Fibroblast of skin of left biceps (primary cell): ENCODE data around the gene TEC.
A peak's percentile ranks its signal among the peaks of the same experiment; 100 is the strongest.

Source experiments
- DNase-seq, 2 experiments: peaks; one replicate each; pipeline ENCODE4 v3.0.0-alpha.2; 2013; ENCODE audit warnings: low read depth in 2 of 2

The TEC gene

DNA sequence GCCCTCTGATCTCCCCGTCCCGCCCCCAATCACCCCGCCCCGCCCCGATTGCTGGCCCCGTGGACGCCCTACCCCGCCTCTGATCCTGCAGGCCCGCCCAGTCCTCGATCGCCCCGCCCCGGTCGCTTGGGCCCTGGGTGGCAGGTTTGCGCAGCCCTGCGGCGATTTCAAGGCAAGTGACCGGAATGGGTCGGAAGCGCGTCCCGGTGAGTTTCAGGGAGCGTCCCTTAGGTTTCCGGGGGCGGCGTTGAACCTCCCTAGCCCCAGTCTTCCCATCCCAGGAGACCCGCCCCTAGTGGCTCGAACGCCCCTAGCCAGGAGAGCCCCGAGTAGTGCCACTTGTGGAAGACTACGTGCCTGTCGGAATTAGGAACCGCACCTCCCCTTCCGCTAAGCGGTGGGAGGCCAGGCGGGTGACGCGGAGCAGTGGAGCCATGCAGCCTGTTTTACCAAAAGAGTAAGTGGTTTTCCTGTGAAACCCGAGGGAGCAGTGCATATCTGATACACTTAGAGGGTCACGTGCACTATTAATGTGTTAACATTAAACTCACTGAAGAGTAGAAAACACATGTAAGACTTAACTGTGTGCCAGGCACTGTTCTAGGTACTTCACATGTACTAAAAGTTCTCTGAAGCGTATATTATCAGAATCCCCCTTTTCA is 354 bp upstream of the TEC start:
- DNase-seq, result no peak

DNA sequence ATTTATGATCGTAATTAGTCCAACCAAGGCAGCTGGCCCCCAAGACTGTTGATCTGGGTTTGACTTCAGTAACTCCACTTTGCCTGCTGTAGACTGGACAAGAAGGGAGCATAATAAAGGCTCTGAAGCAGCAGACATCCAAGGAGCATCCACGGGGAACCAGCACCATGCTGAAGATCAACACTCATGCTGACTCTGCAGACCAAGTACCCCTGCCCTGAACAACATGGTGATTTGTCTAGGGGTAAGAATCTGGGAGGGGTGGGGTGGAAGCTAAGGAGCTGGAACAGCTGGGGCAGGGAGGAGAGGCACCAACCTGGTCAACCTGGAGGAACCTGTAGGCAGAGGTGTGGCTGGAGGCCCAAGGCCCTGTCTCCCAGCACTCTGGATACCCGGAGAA is 2.1 kb downstream of the TEC start:
- no peak for DNase-seq

DNA sequence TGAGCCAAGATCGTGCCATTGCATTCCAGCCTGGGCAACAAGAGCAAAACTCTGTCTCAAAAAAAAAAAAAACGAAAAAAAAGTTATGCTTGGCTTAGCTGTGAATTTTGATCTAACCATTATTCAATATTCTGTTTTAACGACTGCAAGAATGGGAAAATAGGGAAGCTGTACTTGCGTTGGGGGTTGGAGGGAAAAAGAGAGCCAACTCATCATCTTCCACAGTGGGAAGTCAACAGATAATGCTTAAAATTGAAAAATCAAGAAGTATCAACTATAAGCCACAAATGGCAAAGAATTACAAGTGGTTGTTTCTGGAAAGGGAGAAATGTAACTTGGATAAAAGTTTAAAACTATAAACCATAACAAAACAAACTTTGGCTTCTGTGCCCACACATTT is 2.9 kb downstream of the TEC start:
- no peak for DNase-seq

DNA sequence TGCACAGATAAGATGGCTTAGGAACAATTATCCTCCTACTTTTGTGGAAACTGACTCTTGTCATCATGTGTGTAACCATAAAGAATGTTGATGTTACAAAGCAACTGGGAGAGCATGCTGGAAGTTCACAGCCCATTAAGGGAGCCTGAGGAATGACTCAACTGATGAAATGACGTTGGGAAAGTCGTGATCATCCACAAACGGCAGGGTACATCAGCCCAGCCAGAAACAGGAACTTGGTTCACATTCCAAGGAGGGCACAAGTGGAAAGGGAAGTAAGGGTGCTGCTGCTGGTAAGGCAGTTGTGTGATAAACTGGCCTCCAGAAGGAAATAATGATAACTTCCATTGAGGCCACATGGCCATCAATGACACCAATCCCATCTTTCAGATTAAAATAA is 6.7 kb downstream of the TEC start:
- DNase-seq, result no peak

DNA sequence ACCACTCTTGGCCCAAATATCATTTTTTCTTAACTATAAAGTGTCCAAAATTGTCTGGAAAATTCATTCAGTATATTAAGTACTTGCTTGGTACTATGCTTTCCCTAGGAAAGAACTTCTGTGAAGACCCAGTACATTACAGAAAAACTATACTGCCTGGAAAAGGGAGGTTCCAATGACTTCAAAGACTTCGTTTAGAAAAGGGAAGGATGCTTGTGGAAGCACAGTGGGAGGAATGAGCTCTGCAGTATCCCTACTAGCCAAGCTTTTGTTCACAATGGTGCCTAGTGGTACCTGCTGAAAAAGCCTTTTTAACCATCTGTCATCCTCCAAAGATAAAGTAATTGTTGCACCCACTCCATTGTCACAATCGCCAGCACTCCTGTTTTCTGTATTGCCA is 7.2 kb downstream of the TEC start:
- no peak for DNase-seq

DNA sequence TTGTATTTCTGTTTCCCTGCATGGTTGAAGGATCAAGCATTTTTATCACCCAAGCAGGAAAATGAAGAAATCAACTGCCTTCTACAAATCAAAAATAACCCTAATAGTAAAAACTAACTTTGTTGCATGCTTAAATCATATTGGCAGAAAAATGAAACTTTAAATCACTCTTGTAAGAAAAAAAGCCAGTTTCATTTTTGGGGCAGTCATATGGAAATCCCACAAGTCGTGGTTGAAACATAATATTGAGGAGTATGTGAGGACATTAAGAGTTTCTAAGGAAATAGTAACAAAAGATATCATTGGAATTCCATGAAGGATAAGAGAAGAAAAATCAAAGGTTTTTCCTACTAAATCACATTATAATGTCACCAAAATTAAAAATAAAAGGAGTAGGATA is 8.4 kb downstream of the TEC start:
- DNase-seq, result no peak

DNA sequence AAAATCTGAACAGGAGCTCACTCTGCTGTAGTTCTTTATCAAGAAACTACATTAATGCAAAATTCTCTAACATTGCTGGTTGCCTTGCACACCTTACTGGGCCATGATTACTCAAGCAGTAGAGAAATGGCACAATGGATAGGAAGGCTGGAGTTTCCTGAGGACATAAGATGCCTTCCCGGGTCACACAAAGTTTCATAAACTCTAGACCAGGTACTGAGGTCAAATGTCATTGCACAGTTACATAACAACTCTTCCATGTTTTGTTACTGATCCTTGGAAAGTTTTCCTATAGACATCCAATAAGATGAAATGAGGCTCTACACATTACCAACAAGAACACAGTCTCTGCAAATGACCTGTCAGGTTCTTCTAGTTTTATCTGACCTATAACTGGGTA is 9.9 kb downstream of the TEC start:
- no peak for DNase-seq

DNA sequence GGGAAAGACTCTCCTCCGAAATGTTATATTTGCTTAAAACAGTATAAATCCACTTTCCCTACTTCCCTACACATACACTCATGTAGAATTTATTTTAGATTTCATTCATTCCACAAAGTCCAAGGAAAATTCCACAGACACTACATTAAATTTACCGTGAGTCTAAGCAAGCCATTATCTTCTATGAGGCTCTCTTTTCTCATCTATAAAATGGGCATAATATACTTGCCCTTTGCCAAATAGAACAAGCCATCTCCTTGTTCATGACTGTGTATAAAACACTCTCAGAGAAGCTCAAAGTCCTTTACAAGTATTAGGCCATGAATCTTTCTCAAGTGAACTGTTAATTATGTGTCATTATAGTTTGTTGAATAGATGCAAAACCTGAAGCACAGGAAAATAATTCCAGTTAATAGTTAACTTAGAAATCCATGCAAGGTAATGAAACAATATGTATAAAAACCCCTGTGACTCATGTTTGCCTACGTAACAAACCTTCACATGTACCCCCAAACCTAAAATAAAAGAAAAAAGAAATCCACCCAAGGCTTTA is 10.7 kb downstream of the TEC start:
- no peak for DNase-seq

DNA sequence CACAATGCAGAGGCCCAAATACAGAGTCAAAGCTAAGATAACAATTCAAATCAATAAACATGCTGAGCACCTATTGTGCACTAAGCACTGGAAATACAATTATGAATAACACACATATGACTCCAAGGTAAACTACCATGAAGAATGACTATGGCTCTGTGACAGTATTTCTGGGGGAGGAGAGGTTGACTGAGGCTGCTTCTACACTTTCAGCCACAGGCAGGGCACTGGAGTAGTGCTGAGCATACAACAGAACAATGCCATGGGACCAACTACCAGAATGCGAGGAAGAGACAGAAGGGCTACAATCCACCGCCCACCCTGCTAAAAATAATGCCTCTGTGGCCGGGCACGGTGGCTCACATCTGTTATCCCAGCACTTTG is 13.7 kb downstream of the TEC start:
- DNase-seq, result no peak

DNA sequence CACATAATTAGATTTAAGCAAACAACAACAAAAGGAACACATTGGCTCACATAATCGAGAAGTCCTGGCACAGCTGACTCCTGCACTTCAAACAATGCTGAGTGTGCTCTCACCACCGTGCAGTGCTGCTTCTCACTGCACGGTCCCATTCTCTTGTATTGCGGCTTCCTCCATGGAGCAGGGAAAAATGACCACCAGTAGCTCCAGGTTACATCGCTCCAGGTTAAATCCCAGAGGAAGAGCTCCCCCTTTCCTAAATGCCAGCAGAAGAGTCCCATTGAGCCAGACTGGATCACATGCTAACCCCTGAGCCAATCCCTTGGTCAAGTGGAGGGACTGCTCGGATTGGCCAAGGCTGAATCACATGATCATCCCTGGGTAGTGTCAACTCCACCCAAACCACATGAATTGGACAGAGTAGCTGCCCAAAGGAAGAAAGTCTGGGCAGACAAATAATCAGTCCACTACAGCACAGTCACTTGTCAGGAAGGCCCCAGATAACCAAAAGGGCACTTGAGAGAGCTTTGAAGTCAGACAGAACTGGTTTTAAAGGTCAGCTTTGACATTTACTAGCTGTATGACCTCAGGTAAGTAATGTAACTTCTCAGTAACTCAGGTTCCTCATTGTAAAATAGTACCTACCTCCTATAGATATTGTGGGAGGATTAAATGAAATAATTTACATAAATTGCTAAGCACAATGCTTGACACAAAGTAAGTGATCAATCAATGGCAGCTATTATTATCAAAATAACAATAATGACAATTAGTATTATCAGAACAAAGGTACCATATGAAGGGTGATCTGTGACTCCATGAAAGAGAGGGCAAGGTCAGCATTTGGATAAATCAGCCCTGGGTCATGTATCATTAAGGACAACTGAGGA is 14.3 kb downstream of the TEC start:
- no peak for DNase-seq

DNA sequence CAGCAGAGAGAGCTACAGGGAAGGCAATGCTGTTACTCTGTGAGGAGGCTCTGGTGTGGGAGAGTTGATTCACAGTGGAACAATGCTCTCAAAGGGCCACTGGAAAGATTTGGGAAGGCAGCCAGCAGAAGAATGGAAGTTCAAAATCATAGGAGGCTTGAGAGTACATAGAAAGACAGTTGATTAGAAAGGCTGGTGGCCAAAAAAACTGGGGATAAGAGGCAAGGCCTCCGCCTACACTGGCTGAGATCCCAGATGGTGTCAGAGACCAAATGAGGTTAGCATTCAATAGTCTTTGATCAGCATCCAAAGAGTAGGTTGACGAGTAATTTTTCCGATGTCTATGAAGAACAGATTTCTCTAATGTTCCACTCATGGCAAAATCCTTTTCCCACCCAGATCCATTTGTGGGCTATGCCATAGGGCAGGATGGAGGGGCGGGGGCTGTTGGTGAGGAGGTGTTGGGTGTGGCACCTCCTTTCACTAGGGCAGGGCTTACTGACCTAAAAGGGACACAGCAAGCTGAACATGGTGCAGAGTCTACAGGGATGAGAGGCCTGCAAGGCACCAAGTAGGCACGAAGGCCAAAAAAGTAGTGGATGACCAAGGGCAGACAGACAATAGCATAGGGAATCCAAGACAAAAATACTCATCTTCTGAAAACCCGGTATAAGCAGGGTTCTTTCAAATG is 15.1 kb downstream of the TEC start:
- peak; percentile 87 to 88 for DNase-seq

DNA sequence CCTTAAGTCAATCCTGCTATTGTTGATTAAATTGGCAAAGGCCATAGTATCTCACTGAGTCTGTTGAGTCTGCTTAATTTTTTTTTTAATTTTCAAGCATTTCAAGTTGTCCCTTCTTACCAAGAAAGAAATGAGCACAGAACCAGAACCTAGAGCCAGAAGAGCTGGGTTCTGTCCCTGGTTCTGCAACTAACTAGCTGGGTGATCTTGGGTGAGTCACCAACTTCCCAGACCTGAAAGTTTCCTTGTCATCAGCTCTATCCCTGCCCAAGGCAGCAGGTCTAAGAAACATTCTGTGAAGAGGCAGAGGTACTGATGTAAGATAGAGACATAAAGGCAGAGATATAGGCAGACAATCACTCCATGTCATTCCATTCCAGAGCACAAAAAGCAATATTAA is 17.3 kb downstream of the TEC start:
- DNase-seq, result no peak

DNA sequence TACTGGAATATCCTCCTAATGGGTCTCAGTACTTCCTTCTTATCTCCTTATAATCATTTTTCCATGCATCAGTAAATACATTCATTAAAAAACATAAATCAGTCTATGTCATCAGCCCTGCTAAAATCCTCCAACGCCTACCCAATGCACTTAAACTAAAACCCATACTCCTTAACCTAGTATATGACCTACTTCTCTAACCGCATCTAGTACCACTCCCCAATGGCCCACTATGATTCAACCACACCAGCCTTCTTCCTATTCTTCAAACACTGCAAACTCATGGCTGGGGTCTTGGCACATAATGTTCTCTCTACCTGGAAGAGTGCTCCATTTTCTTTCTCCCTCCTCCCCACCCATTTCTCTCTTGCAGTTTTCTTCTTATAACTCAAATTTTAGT is 18.7 kb downstream of the TEC start:
- DNase-seq, result no peak

DNA sequence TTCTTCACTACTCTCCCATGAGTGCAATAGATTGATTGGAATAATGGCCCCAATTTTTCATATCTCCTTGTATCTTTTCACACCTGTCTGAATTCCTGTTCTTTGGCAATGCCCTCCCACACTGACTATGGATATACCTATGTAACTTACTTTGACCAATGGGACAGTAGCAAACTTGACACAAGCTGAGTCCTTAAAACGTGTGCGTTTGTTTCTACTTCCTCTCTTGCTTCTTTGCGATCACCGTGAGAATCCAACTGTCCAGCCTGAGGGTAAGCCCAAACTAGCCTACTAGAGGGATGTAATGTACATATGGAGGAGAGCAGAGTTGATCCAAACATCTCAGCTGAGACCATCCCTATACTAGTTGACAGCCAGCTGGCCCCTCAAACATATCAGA is 19.3 kb downstream of the TEC start:
- DNase-seq, result no peak

DNA sequence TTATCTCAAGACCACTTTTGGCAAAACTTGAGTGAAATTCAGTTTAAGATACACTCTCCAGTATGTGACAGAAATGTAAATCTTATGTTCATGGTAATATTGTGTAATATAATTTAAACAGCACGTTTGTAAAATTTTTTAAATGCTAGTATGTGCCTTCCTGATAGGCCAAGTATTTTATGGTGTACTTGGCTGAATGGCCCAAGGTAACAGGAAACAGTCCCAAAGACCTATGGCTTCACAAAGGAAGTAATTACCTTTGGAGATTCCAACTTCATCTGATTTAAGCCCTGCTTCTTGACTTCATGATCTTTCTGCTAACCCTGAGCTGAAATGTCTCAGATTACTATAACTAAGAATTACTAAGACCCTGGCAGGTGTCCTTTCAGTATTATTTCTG is 20.3 kb downstream of the TEC start:
- no peak for DNase-seq

DNA sequence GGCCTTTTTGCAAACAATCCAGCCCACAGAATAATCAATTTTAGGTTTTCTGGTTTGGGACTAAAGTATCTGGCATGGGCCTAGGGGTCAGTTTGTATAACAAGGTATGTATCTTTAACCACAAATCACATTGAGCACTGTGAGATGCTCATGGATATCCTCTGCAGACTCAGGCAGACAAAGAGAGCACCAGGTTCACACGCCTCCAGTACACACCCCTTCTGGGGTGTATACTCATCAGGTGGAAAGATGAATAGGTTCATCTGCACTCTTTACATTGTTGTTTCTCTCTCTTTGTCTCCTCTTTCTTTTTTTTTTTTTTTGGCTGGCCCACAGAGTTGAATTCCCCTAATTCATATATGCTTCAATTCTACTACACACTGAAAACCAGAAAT is 21.1 kb downstream of the TEC start:
- DNase-seq, result no peak

DNA sequence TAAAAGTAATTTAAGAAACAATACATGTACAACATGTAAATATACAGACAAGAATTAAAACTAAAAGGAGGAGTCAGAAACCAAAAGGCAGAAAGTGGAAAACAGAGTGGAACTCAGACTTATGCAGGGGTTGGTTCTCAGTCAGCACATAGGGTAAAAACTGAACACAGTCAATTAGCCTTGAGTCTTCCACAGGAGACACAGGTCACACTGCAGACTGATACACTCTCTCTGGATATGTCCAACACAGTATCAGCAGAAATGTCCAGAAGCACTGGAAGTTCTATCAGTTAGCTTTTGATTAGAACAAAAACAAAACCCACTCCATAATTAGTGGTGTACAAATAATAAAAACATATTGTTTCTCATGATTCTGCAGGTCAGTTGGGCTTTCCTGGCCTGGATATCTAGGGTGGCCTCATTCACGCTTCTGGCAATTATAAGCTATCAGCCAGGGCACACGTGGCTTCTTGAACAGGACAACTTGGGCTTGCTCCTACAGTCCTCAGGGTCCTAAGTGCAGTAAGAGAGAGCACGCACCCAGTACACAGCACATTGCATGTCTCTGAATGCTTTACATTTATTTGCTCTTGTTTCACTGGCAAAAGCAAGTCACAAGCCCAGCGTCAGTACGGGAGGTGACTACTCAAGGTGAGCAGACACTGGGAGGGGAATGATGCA is 21.6 kb downstream of the TEC start:
- DNase-seq, result no peak

DNA sequence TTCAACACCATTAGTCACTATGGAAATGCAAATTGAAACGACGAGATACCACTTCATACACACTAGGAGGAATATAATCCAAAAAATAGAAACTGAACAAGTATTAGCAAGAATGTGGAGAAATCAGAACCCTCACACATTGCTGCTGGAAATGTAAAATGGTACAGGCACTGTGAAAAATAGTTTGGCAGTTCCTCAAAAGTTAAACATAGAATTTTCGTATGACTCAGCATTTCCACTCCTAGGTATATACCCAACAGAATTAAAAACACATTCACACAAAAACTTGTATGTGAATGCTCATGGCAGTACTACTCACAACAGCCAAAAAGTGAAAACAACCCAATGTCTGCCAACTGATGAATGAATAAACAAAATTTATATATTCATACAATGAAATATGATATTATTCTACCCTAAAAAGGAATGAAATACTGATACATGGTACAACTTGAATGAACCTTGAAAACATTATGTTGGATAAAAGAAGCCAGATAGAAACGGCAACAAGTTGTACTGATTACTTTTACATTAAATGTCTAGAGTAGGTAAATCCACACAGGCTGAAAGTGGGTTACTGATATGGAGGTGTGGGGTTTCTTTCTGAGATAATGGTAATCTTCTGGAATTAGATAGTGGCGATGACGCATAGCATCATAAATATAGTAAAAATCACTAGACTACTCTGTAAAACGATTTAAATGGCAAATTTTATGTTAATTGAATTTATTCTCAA is 22.3 kb downstream of the TEC start:
- peak; percentile 29 to 42 for DNase-seq

DNA sequence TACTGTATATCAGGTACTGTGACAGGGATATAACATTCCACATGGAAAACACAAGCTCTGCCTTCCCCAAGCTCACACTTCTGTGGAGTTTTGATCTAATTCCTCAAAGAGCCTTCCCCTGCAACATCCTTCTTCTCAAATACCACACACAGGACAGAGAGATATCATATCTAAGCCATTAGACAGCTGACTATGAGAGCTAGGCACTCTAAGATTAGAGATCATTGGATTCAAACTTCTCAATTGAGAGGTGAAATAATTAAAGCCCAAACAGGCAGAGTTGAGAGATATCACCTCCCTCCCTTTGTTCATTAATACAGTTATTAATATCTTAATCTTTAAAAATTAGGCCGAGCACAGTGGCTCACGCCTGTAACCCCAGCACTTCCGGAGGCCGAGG is 25.0 kb downstream of the TEC start:
- DNase-seq, result no peak

DNA sequence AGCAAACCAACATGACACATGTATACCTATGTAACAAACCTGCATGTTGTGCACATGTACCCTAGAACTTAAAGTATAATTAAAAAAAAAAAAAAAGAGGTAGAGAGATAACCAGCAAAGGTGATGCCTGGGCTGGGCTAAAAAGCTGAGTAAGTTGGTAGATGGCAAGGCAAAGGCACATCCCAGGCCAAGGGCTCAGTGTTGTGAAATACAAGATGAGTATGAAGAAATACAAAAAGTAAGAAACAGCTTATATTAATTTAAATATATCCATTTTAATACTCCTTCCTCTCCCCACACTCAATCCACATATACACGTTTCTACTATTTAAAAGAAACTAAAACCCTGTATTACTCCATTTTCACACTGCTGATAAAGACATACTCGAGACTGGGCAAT is 25.8 kb downstream of the TEC start:
- no peak for DNase-seq

DNA sequence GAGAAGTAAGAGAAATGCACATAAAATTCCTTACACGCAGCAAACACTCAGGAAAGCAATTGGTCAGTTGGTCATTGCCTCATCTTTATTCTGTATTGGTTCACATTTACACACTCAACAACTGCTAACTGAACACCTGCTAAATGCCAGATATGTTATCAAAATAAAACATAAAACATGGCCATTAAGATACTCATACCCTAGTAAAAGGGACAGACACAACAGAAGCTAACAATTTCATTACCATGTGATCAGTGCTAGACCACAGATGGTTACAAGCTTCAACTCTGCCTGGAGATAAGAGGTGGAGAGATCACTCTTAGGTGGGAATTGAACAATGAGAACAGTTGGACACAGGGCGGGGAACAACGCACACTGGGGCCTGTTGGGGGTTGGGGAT is 26.2 kb downstream of the TEC start:
- DNase-seq, result no peak
